Regular cardiac myocyte (primary cell): Measurements from ENCODE around the gene OLFML1. TPM values are rescaled to one million over a fixed set of nuclear protein-coding genes. Genes with fewer than 3 reads are reported as not detected.

ENCODE experiments used
- total RNA-seq: library from RNA; depleted of rRNA; stranded (reverse); fragments of >200 nt; gene quantifications from 2 replicates; pipeline ENCODE4 v1.2.3, GENCODE V29; 2014

OLFML1 gene
- 5.9 and 10.7 TPM in 2 replicates for total RNA-seq

GRCh38 chr11:7485186-7486097 is at the start of gene OLFML1:
TSS of gene OLFML1 (plus strand) at chr11:7485506. CDS start at chr11:7485876, 370 bp downstream.

GRCh38 chr11:7513234-7514098 is 28.2 kb downstream of the OLFML1 start, which contains the start of gene PPFIBP2:
TSS of gene PPFIBP2 (plus strand) at chr11:7513999. CDS start at chr11:7549476, 35,477 bp downstream.

Other genes with a start within 250 kb of the OLFML1 start
- gene SYT9, start 233.6 kb upstream of the OLFML1 start, total RNA-seq, result under 0.01 TPM in 1 of 2 replicates, not detected in the other
- gene PPFIBP2, start 28.5 kb downstream of the OLFML1 start, total RNA-seq, result 13.8 and 20.3 TPM in 2 replicates
- gene CYB5R2, start 188.0 kb downstream of the OLFML1 start, total RNA-seq, result 3.4 and 11.5 TPM in 2 replicates
- not detected in 2 replicates for gene OVCH2, start 221.0 kb downstream of the OLFML1 start, total RNA-seq